WTC11 (cell line): ENCODE results near the gene KIF2C. TPM values are rescaled to one million over a fixed set of nuclear protein-coding genes. Genes with fewer than 3 reads are reported as not detected.
A peak's percentile ranks its signal among the peaks of the same experiment; 100 is the strongest.
"Not testable (repeated sequence)": the region's sequence is repeated elsewhere in the genome, so short reads cannot be mapped to it uniquely, and the experiment has no call there.

Experiments
- ATAC-seq: fragments of 200-7000 bp; cut with Tn5 transposase; 2 replicates; pipeline ENCODE4 v1.10.0; 2021; ENCODE audit warnings: mild to moderate bottlenecking, moderate library complexity
- CTCF ChIA-PET: fragments of 300-600 bp; sonication (Branson Sonifier 250); formaldehyde crosslinking; loops from one replicate; lab custom pipeline; 2021; ENCODE audit warnings: antibody characterized with exemption; lab: Charles Lee
- POLR2A ChIA-PET: fragments of 350-600 bp; sonication (Branson Sonifier 250); formaldehyde crosslinking; loops from one replicate; lab custom pipeline; 2021; ENCODE audit warnings: antibody characterized with exemption; lab: Charles Lee
- DNase-seq: peaks from one replicate; pipeline ENCODE4 v3.0.0; 2021; ENCODE audit warnings: low spot score
- H3K27ac Mint-ChIP-seq: 2 replicates; pipeline ENCODE4 v1.8.0; 2021; ENCODE audit warnings: mixed read lengths
- H3K27me3 Mint-ChIP-seq: 2 replicates; pipeline ENCODE4 v1.8.0; 2021; ENCODE audit warnings: low read depth, mild to moderate bottlenecking, moderate library complexity, mixed read lengths
- H3K36me3 Mint-ChIP-seq: 2 replicates; pipeline ENCODE4 v1.8.0; 2021; ENCODE audit warnings: mixed read lengths
- H3K4me1 Mint-ChIP-seq: 2 replicates; pipeline ENCODE4 v1.8.0; 2022; ENCODE audit warnings: mixed read lengths
- H3K4me3 Mint-ChIP-seq: 2 replicates; pipeline ENCODE4 v1.8.0; 2021; ENCODE audit warnings: mild to moderate bottlenecking, moderate library complexity, mixed read lengths
- H3K9me3 Mint-ChIP-seq: 2 replicates; pipeline ENCODE4 v1.8.0; 2021; ENCODE audit warnings: mixed read lengths
- ATF1 ChIP-seq: sonication (generic); formaldehyde crosslinking; IDR thresholded peaks from 2 replicates; pipeline ENCODE4 v1.8.1; 2023; ENCODE audit warnings: mild to moderate bottlenecking, moderate library complexity, missing genetic modification reagents
- CREM ChIP-seq: sonication (generic); formaldehyde crosslinking; IDR thresholded peaks from 2 replicates; pipeline ENCODE4 v1.8.1; 2022; ENCODE audit warnings: mild to moderate bottlenecking, missing genetic modification reagents, moderate library complexity
- ETV6 ChIP-seq: sonication (generic); formaldehyde crosslinking; IDR thresholded peaks from 2 replicates; pipeline ENCODE4 v1.8.1; 2022; ENCODE audit warnings: mild to moderate bottlenecking, missing genetic modification reagents
- GTF2I ChIP-seq: fragments of 250-450 bp; sonication (Bioruptor Pico); conservative IDR thresholded peaks from 2 replicates; pipeline ENCODE4 v1.4.0; 2021; ENCODE audit warnings: mild to moderate bottlenecking
- NFATC4 ChIP-seq: fragments of 250-450 bp; sonication (Bioruptor Pico); IDR thresholded peaks from 2 replicates; pipeline ENCODE4 v1.9.0; 2021; ENCODE audit warnings: mild to moderate bottlenecking
- NR1H2 ChIP-seq: sonication (generic); formaldehyde crosslinking; IDR thresholded peaks from 2 replicates; pipeline ENCODE4 v1.9.0; 2021; ENCODE audit warnings: mild to moderate bottlenecking, moderate library complexity, missing genetic modification reagents
- OVOL2 ChIP-seq: fragments of 250-450 bp; sonication (Bioruptor Pico); IDR thresholded peaks from 2 replicates; pipeline ENCODE4 v1.9.0; 2021; ENCODE audit warnings: mild to moderate bottlenecking, borderline replicate concordance
- RORB ChIP-seq: fragments of 250-450 bp; sonication (Bioruptor Pico); IDR thresholded peaks from 2 replicates; pipeline ENCODE4 v1.9.0; 2021; ENCODE audit warnings: mild to moderate bottlenecking
- TP53 ChIP-seq: sonication (generic); formaldehyde crosslinking; IDR thresholded peaks from 2 replicates; pipeline ENCODE4 v1.8.1; 2023; ENCODE audit warnings: mild to moderate bottlenecking, missing genetic modification reagents
- ZBTB21 ChIP-seq: sonication (generic); formaldehyde crosslinking; IDR thresholded peaks from 2 replicates; pipeline ENCODE4 v1.8.1; 2023; ENCODE audit warnings: mild to moderate bottlenecking, missing genetic modification reagents, borderline replicate concordance
- ZNF138 ChIP-seq: sonication (generic); formaldehyde crosslinking; conservative IDR thresholded peaks from 2 replicates; pipeline ENCODE4 v1.8.1; 2022; ENCODE audit warnings: mild to moderate bottlenecking, moderate library complexity, missing genetic modification reagents
- ZNF263 ChIP-seq: sonication (generic); formaldehyde crosslinking; IDR thresholded peaks from 2 replicates; pipeline ENCODE4 v1.8.1; 2022; ENCODE audit warnings: low read depth, mild to moderate bottlenecking, moderate library complexity, missing genetic modification reagents
- ZNF317 ChIP-seq: sonication (generic); formaldehyde crosslinking; IDR thresholded peaks from 2 replicates; pipeline ENCODE4 v1.8.1; 2023; ENCODE audit warnings: low read depth, mild to moderate bottlenecking, moderate library complexity, missing genetic modification reagents, borderline replicate concordance
- ZNF423 ChIP-seq: fragments of 250-450 bp; sonication (Bioruptor Pico); IDR thresholded peaks from 2 replicates; pipeline ENCODE4 v2.1.2; 2022; ENCODE audit warnings: mild to moderate bottlenecking, moderate library complexity
- ZNF512 ChIP-seq: sonication (generic); formaldehyde crosslinking; IDR thresholded peaks from 2 replicates; pipeline ENCODE4 v1.8.1; 2022; ENCODE audit warnings: missing genetic modification reagents, borderline replicate concordance
- ZNF532 ChIP-seq: fragments of 250-450 bp; sonication (Bioruptor Pico); IDR thresholded peaks from 2 replicates; pipeline ENCODE4 v1.9.0; 2021; ENCODE audit warnings: mild to moderate bottlenecking, borderline replicate concordance
- total RNA-seq: library from RNA; stranded (reverse); gene quantifications from 3 replicates; pipeline ENCODE4 v1.2.3, GENCODE V29; 2021
- TF ChIP-seq, protein P1 (sequence below): sonication (generic); formaldehyde crosslinking; IDR thresholded peaks from 2 replicates; pipeline ENCODE4 v1.8.1; 2022; ENCODE audit warnings: low read depth, missing genetic modification reagents, borderline replicate concordance
- TF ChIP-seq, protein P2 (sequence below): sonication (generic); formaldehyde crosslinking; IDR thresholded peaks from 2 replicates; pipeline ENCODE4 v1.8.1; 2023; ENCODE audit warnings: mild to moderate bottlenecking, moderate library complexity, missing genetic modification reagents
- TF ChIP-seq, protein P3 (sequence below): fragments of 250-450 bp; sonication (Bioruptor Pico); IDR thresholded peaks from 2 replicates; pipeline ENCODE4 v2.1.2; 2022; ENCODE audit warnings: mild to moderate bottlenecking, moderate library complexity

Gene KIF2C
- total RNA-seq, 1 experiment from 2014 or later: 93.8 TPM

DNA sequence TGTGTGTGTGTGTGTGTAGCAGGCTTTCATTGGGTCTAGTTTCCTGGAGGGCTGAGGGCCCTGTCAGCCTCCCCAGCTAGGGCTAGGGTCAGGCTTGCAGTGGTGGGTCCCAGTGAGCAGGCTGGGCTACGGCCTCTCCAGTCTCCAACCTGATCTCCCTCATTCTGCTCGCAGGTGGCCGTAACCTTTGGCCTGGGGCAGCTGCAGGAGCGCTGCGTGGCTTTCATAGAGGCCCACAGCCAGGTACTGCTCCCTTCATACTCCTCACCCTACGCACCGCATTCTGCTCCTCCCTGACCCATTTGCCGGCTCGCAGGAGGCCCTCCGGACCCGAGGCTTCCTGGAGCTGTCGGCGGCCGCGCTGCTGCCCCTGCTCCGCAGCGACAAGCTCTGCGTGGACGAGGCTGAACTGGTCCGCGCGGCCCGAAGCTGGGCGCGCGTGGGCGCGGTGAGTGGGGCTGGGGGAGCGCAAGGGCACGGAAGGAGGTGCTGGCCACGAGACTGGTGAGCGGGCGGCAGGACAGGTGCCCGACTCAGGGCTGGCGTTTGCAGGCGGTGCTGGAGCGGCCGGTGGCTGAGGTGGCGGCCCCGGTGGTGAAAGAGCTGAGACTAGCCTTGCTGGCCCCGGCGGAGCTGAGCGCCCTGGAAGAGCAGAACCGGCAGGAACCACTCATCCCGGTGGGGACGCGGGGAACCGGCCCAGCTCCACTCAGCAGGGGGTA, 73.3 kb downstream of the KIF2C start:
- Mint-ChIP-seq H3K36me3 (no peaks in the 10 kb centered on the region), H3K9me3 (no peaks in the 10 kb centered on the region), H3K27me3 (peaks cover 7% of the 10 kb centered on the region), H3K4me1 (peaks cover 29% of the 10 kb centered on the region), H3K27ac (no peak overlapping the region), H3K4me3 (peak overlapping the region; percentile 79)
- ChIA-PET POLR2A (interaction anchor here (0.6 to 2.5 kb wide), 13 partner anchors 9 to 508 kb away, joined by 3 to 43 read pairs (median 5); partner anchors contain the start of genes HECTD3, PLK3, RNU5D-1 and RPS8), CTCF (interaction anchor here (0.6 to 3.5 kb wide), 16 partner anchors 7 to 490 kb away, joined by 3 to 35 read pairs (median 6); partner anchors contain the start of genes ARMH1, DYNLT4, HECTD3 and PLK3)
- TF ChIP-seq CREM (CRISPR knock-in tag) (peak; percentile 59; the same call in 1 of the 2 replicates), OVOL2 (CRISPR knock-in tag) (no peak), GTF2I (CRISPR knock-in tag) (no peak), ZNF423 (no peak), TP53 (CRISPR knock-in tag) (peak; percentile 81; the same call in 1 of the 2 replicates), ATF1 (CRISPR knock-in tag) (0 out of 2 replicates have a peak, but pooled peaks have one; percentile 69), ZNF138 (CRISPR knock-in tag) (peak; percentile 73; the same call in 1 of the 2 replicates), ZNF317 (peak; percentile 42; the same call in 1 of the 2 replicates), NR1H2 (CRISPR knock-in tag) (no peak), ZBTB21 (CRISPR knock-in tag) (0 out of 2 replicates have a peak, but pooled peaks have one; percentile 22)
- TF ChIP-seq, protein P1, sequence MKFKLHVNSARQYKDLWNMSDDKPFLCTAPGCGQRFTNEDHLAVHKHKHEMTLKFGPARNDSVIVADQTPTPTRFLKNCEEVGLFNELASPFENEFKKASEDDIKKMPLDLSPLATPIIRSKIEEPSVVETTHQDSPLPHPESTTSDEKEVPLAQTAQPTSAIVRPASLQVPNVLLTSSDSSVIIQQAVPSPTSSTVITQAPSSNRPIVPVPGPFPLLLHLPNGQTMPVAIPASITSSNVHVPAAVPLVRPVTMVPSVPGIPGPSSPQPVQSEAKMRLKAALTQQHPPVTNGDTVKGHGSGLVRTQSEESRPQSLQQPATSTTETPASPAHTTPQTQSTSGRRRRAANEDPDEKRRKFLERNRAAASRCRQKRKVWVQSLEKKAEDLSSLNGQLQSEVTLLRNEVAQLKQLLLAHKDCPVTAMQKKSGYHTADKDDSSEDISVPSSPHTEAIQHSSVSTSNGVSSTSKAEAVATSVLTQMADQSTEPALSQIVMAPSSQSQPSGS (CRISPR knock-in tag): no peak
- TF ChIP-seq, protein P2, sequence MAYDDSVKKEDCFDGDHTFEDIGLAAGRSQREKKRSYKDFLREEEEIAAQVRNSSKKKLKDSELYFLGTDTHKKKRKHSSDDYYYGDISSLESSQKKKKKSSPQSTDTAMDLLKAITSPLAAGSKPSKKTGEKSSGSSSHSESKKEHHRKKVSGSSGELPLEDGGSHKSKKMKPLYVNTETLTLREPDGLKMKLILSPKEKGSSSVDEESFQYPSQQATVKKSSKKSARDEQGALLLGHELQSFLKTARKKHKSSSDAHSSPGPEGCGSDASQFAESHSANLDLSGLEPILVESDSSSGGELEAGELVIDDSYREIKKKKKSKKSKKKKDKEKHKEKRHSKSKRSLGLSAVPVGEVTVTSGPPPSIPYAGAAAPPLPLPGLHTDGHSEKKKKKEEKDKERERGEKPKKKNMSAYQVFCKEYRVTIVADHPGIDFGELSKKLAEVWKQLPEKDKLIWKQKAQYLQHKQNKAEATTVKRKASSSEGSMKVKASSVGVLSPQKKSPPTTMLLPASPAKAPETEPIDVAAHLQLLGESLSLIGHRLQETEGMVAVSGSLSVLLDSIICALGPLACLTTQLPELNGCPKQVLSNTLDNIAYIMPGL (CRISPR knock-in tag): peak; percentile 69; the same call in 1 of the 2 replicates
- ATAC-seq (peak; percentile 31), DNase-seq (peak; percentile 53)

GRCh38 chr1:44815926-44816325, 76.3 kb downstream of the KIF2C start:
- not testable (repeated sequence) for DNase-seq, ATAC-seq

DNA sequence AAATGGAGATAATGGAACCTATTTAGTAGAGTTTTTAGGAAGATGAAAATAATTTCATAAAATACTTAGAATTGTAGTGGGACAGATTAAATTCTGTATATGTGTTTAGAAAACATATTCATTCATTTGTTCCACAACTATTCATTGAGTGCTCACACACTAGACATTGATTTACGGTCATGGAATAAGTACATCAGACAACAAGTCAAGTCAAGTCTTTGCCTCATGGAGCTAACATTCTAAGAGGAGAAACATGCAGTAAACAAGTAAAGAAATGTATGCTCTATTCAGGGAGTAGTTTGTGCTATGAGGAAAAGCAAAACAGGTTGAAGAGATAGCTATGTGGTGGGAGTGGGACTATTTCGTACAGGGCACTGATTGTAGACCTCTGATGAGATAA, 77.7 kb downstream of the KIF2C start:
- Mint-ChIP-seq H3K36me3 (no peaks in the 10 kb centered on the region), H3K27ac (peak overlapping the region; percentile 13; the same call in 1 of the 2 replicates), H3K9me3 (no peaks in the 10 kb centered on the region), H3K4me3 (no peak overlapping the region), H3K4me1 (peaks cover 25% of the 10 kb centered on the region), H3K27me3 (peaks cover 3% of the 10 kb centered on the region; the same call in 1 of the 2 replicates)
- no peak for ATAC-seq
- POLR2A ChIA-PET: interaction anchor here (0.6 to 3.1 kb wide), 2 partner anchors 17 to 1303 kb away, joined by 6 to 22 read pairs; partner anchors contain the start of gene PLK3
- CTCF ChIA-PET: interaction anchor here (1.0 to 2.7 kb wide), 5 partner anchors 8 to 88 kb away, joined by 3 to 8 read pairs (median 3); partner anchors contain the start of gene PLK3
- TF ChIP-seq ZNF263 (no peak), RORB (CRISPR knock-in tag) (no peak), ZNF532 (CRISPR knock-in tag) (no peak), ETV6 (no peak), NFATC4 (CRISPR knock-in tag) (no peak), ZNF512 (CRISPR knock-in tag) (no peak)
- TF ChIP-seq, protein P3, sequence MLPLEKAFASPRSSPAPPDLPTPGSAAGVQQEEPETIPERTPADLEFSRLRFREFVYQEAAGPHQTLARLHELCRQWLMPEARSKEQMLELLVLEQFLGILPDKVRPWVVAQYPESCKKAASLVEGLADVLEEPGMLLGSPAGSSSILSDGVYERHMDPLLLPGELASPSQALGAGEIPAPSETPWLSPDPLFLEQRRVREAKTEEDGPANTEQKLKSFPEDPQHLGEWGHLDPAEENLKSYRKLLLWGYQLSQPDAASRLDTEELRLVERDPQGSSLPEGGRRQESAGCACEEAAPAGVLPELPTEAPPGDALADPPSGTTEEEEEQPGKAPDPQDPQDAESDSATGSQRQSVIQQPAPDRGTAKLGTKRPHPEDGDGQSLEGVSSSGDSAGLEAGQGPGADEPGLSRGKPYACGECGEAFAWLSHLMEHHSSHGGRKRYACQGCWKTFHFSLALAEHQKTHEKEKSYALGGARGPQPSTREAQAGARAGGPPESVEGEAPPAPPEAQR: no peak
- DNase-seq: no peak

More at GRCh38 chr1:44815926-44816325, 76.3 kb downstream of the KIF2C start:
- not testable (repeated sequence) for H3K27me3 Mint-ChIP-seq, H3K36me3 Mint-ChIP-seq, H3K9me3 Mint-ChIP-seq, H3K4me3 Mint-ChIP-seq
- H3K4me1 Mint-ChIP-seq: peaks cover 23% of the 10 kb centered on the region
- 0 out of 2 replicates have a peak overlapping the region, but pooled peaks have one; percentile 89 for H3K27ac Mint-ChIP-seq
- ChIA-PET CTCF (interaction anchor here (0.7 to 2.9 kb wide), 2 partner anchors 10 to 16 kb away, joined by 3 to 14 read pairs; partner anchors contain the start of genes DYNLT4 and PLK3), POLR2A (interaction anchor here (1.2 kb wide), 1 partner anchor 35 kb away, joined by 4 read pairs; no protein-coding TSS in a partner anchor)
